Measurements from ENCODE around the gene PRKCI.
"Not testable (repeated sequence)": the region's sequence is repeated elsewhere in the genome, so short reads cannot be mapped to it uniquely, and the experiment has no call there.

The PRKCI gene

GRCh38 chr3:170221924-170222646 is at the start of gene PRKCI:
TSS of gene PRKCI (plus strand) at chr3:170222424. CDS start at chr3:170222670, 246 bp downstream.
- DNase-seq, result peak; percentile 85

- DNase-seq, result peak; percentile 18
Observed at GRCh38 chr3:170178651-170179050, 43.6 kb upstream of the PRKCI start.

GRCh38 chr3:170179432-170179831 is 42.8 kb upstream of the PRKCI start:
- DNase-seq, result no peak

GRCh38 chr3:170180079-170180907 is 41.9 kb upstream of the PRKCI start:
- no peak for DNase-seq

- DNase-seq, result peak; percentile 91
Observed at GRCh38 chr3:170180908-170181885, 41.0 kb upstream of the PRKCI start, which contains the start of gene PHC3. TSS of gene PHC3 (minus strand) at chr3:170181733. CDS start at chr3:170181715, 18 bp downstream.

GRCh38 chr3:170189398-170190256 is 32.6 kb upstream of the PRKCI start:
- no peak for DNase-seq

GRCh38 chr3:170195759-170196158 is 26.5 kb upstream of the PRKCI start:
- DNase-seq, result not testable (repeated sequence)

GRCh38 chr3:170196833-170197232 is 25.4 kb upstream of the PRKCI start:
- no peak for DNase-seq

- DNase-seq, result no peak
Observed at GRCh38 chr3:170200987-170201386, 21.2 kb upstream of the PRKCI start.

GRCh38 chr3:170201527-170201926 is 20.7 kb upstream of the PRKCI start:
- no peak for DNase-seq

GRCh38 chr3:170203457-170203856 is 18.8 kb upstream of the PRKCI start:
- no peak for DNase-seq

- DNase-seq, result no peak
Observed at GRCh38 chr3:170204023-170204472, 18.2 kb upstream of the PRKCI start.

- no peak for DNase-seq
Observed at GRCh38 chr3:170204509-170204908, 17.7 kb upstream of the PRKCI start.

GRCh38 chr3:170205302-170205701 is 16.9 kb upstream of the PRKCI start:
- no peak for DNase-seq

GRCh38 chr3:170206164-170206762 is 16.0 kb upstream of the PRKCI start:
- DNase-seq, result not testable (repeated sequence)

- no peak for DNase-seq
Observed at GRCh38 chr3:170207717-170208116, 14.5 kb upstream of the PRKCI start.

GRCh38 chr3:170211668-170212067 is 10.6 kb upstream of the PRKCI start:
- DNase-seq, result no peak

- DNase-seq, result no peak
Observed at GRCh38 chr3:170219850-170220249, 2.4 kb upstream of the PRKCI start.

- DNase-seq, result no peak
Observed at GRCh38 chr3:170220871-170221270, 1.4 kb upstream of the PRKCI start.

GRCh38 chr3:170222647-170223541 is 670 bp downstream of the PRKCI start:
- peak; percentile 49 for DNase-seq

All from stimulated activated CD4-positive, alpha-beta T cell treated with anti-CD3 and anti-CD28 coated beads, Interleukin-4, amount 100 ng/mL, for 1 hour (primary cell).